OCI-LY7 (cell line): ENCODE measurements around the gene PTPRN. TPM values are rescaled to one million over a fixed set of nuclear protein-coding genes. Genes with fewer than 3 reads are reported as not detected.
A peak's percentile ranks its signal among the peaks of the same experiment; 100 is the strongest.

Experiments used
- BruUV-seq: library from RNA; stranded (reverse); fragments of 400-500 nt; replicated peaks from 2 replicates; lab custom pipeline; 2021; lab: Mats Ljungman, UMichigan
- CTCF ChIA-PET: fragments of 300-600 bp; sonication (Branson Sonifier 250); formaldehyde crosslinking; loops from one replicate; lab custom pipeline; 2022; ENCODE audit warnings: antibody characterized with exemption; ENCODE audit not compliant: unreplicated experiment; lab: Charles Lee
- POLR2A ChIA-PET: fragments of 300-600 bp; sonication (Branson Sonifier 250); formaldehyde crosslinking; loops from one replicate; lab custom pipeline; 2022; ENCODE audit warnings: antibody characterized with exemption; lab: Charles Lee
- DNase-seq: peaks from one replicate; pipeline ENCODE4 v3.0.0-alpha.2; 2015; ENCODE audit warnings: low spot score
- H2AFZ ChIP-seq: fragments of 200-600 bp; sonication (generic), shearing (Covaris generic); 2 replicates; pipeline ENCODE4 v1.6.1; 2014; ENCODE audit warnings: mild to moderate bottlenecking, antibody characterized with exemption, low read length, moderate library complexity
- H3K27ac ChIP-seq: fragments of 200-600 bp; sonication (generic); 2 replicates; pipeline ENCODE4 v1.5.1; 2014; ENCODE audit warnings: mixed run types, low read depth, mild to moderate bottlenecking, moderate library complexity, low read length, inconsistent platforms; ENCODE audit not compliant: poor library complexity, severe bottlenecking
- H3K36me3 ChIP-seq: fragments of 200-600 bp; sonication (generic); 2 replicates; pipeline ENCODE4 v1.6.1; 2014; ENCODE audit warnings: mild to moderate bottlenecking, antibody characterized with exemption, low read length, moderate library complexity, mixed read lengths; ENCODE audit not compliant: insufficient read depth
- H3K4me1 ChIP-seq: fragments of 200-600 bp; sonication (generic); 2 replicates; pipeline ENCODE4 v1.5.1; 2014; ENCODE audit warnings: mild to moderate bottlenecking, low read length; ENCODE audit not compliant: insufficient read depth, poor library complexity, severe bottlenecking
- H3K4me2 ChIP-seq: fragments of 200-600 bp; sonication (generic); 2 replicates; pipeline ENCODE4 v1.6.1; 2014; ENCODE audit warnings: mild to moderate bottlenecking, low read length
- H3K4me3 ChIP-seq: fragments of 200-600 bp; sonication (generic); 2 replicates; pipeline ENCODE4 v1.5.1; 2014; ENCODE audit warnings: mild to moderate bottlenecking, low read depth, low read length; ENCODE audit not compliant: poor library complexity, severe bottlenecking
- H3K79me2 ChIP-seq: fragments of 200-600 bp; sonication (generic); 2 replicates; pipeline ENCODE4 v1.6.1; 2016; ENCODE audit warnings: low read depth, mild to moderate bottlenecking, low read length, moderate library complexity, mixed read lengths; ENCODE audit not compliant: insufficient read depth
- H3K9me2 ChIP-seq: fragments of 200-600 bp; sonication (generic); 2 replicates; pipeline ENCODE4 v1.6.1; 2016; ENCODE audit warnings: mild to moderate bottlenecking, low read length, mixed read lengths; ENCODE audit not compliant: insufficient read depth
- H3K9me3 ChIP-seq: fragments of 200-600 bp; sonication (generic); 2 replicates; pipeline ENCODE4 v1.6.1; 2014; ENCODE audit warnings: mild to moderate bottlenecking, mixed run types, low read length, mixed read lengths
- H4K20me1 ChIP-seq: fragments of 200-600 bp; sonication (generic); 2 replicates; pipeline ENCODE4 v1.6.1; 2014; ENCODE audit warnings: mild to moderate bottlenecking, antibody characterized with exemption, low read length, moderate library complexity, mixed read lengths; ENCODE audit not compliant: insufficient read depth
- CTCF ChIP-seq: fragments of 200-600 bp; sonication (generic); conservative IDR thresholded peaks from 2 replicates; pipeline ENCODE4 v1.5.1; 2014; ENCODE audit warnings: mild to moderate bottlenecking, antibody characterized with exemption, low read length, moderate library complexity, mixed read lengths
- EZH2phosphoT487 ChIP-seq: fragments of 200-600 bp; sonication (generic); IDR thresholded peaks from 2 replicates; pipeline ENCODE4 v1.6.1; 2018; ENCODE audit warnings: low read depth, borderline replicate concordance, mild to moderate bottlenecking, mixed run types, antibody characterized with exemption, low read length, moderate library complexity, mixed read lengths
- intact Hi-C: fragments of 100-400 bp; cut with micrococcal nuclease; formaldehyde crosslinking; loops from one replicate; pipeline ENCODE4 v1.10.0; 2022; ENCODE audit not compliant: unreplicated experiment
- total RNA-seq, 2 experiments: library from RNA; depleted of rRNA in 1 of 2; stranded (reverse); fragments of >200 nt in 1 of 2; shearing (Covaris generic) in 1 of 2; gene quantifications; 2 replicates each; pipeline ENCODE4 v1.2.3, GENCODE V29; 2014 to 2022

Gene PTPRN
- total RNA-seq, 2 experiments from 2014 or later = not detected

GRCh38 chr2:219252084-219252483 lies 57.1 kb downstream of the PTPRN start:
- H3K4me1 ChIP-seq = peaks cover 66% of the 10 kb centered on the region
- H4K20me1 ChIP-seq = no peaks in the 10 kb centered on the region
- no peak overlapping the region for H2AFZ ChIP-seq
- no peaks in the 10 kb centered on the region for H3K9me2 ChIP-seq
- intact Hi-C loops = loop anchor here (2.0 to 10.0 kb wide), 2 partner anchors 75 to 357 kb away; partner anchors contain the start of gene CNPPD1
- peak; percentile 27 for DNase-seq
- TF ChIP-seq CTCF (0 out of 2 replicates have a peak, but pooled peaks have one; percentile 22), EZH2phosphoT487 (no peak)
- H3K79me2 ChIP-seq = peaks cover 44% of the 10 kb centered on the region
- H3K9me3 ChIP-seq = no peaks in the 10 kb centered on the region
- ChIA-PET POLR2A (interaction anchor here (0.6 to 2.3 kb wide), 7 partner anchors 20 to 180 kb away, joined by 3 to 8 read pairs (median 4); partner anchors contain the start of genes CNPPD1 and DNAJB2), CTCF (no interaction called here)
- BruUV-seq = no TSS peak
- H3K36me3 ChIP-seq = peaks cover 48% of the 10 kb centered on the region
- H3K4me2 ChIP-seq = peak overlapping the region; percentile 93
- H3K27ac ChIP-seq = peak overlapping the region; percentile 96
- H3K4me3 ChIP-seq = peak overlapping the region; percentile 87

- peaks cover 52% of the 10 kb centered on the region for H3K36me3 ChIP-seq
- peak overlapping the region; percentile 87 for H3K4me3 ChIP-seq
- intact Hi-C loops = loop anchor here (2.0 to 10.0 kb wide), 2 partner anchors 75 to 357 kb away; partner anchors contain the start of gene CNPPD1
- ChIA-PET CTCF (no interaction called here), POLR2A (interaction anchor here (1.7 to 2.3 kb wide), 2 partner anchors 28 to 75 kb away, joined by 5 to 8 read pairs; partner anchors contain the start of genes CNPPD1 and DNAJB2)
- peak overlapping the region; percentile 93 for H3K4me2 ChIP-seq
- no peaks in the 10 kb centered on the region for H4K20me1 ChIP-seq
- peak overlapping the region; percentile 96 for H3K27ac ChIP-seq
- no peaks in the 10 kb centered on the region for H3K9me3 ChIP-seq
- peaks cover 71% of the 10 kb centered on the region for H3K4me1 ChIP-seq
- H3K9me2 ChIP-seq = no peaks in the 10 kb centered on the region
- H2AFZ ChIP-seq = no peak overlapping the region
- TF ChIP-seq EZH2phosphoT487 (no peak), CTCF (no peak)
- no peak for DNase-seq
- peaks cover 46% of the 10 kb centered on the region for H3K79me2 ChIP-seq
- BruUV-seq = no TSS peak
Measured at GRCh38 chr2:219251656-219252055, 57.5 kb downstream of the PTPRN start.
